GM12891 (cell line): ENCODE results near the gene SLC25A21.

Source experiments
- POLR2A ChIP-seq: IDR thresholded peaks from 2 replicates; pipeline ENCODE4 v1.6.1; 2011; ENCODE audit warnings: low read depth, low read length, control low read depth
- POLR2AphosphoS5 ChIP-seq: IDR thresholded peaks from 2 replicates; pipeline ENCODE4 v1.6.1; 2011; ENCODE audit warnings: low read depth, low read length, control low read depth
- POU2F2 ChIP-seq: IDR thresholded peaks from 2 replicates; pipeline ENCODE4 v1.6.1; 2011; ENCODE audit warnings: low read depth, mild to moderate bottlenecking, control low read depth, low read length, moderate library complexity
- SPI1 ChIP-seq: IDR thresholded peaks from 2 replicates; pipeline ENCODE4 v1.6.1; 2011; ENCODE audit warnings: low read depth, low read length, control low read depth
- TAF1 ChIP-seq: IDR thresholded peaks from 2 replicates; pipeline ENCODE4 v1.6.1; 2011; ENCODE audit warnings: low read depth, low read length, control low read depth

GRCh38 chr14:37082449-37082848, 90.0 kb downstream of the SLC25A21 start:
- TF ChIP-seq TAF1 (no peak), POU2F2 (no peak), POLR2A (no peak), POLR2AphosphoS5 (no peak), SPI1 (no peak)
